HCT116 (cell line): ENCODE measurements around the gene POU5F2. TPM values are rescaled to one million over a fixed set of nuclear protein-coding genes. Genes with fewer than 3 reads are reported as not detected.

ENCODE experiments used
- ATAC-seq: fragments of 200-7000 bp; cut with Tn5 transposase; 2 replicates; pipeline ENCODE4 v1.9.1; 2020; ENCODE audit warnings: mild to moderate bottlenecking, moderate library complexity
- BruUV-seq: library from RNA; stranded (reverse); fragments of 400-500 nt; replicated peaks from 2 replicates; lab custom pipeline; 2021; lab: Mats Ljungman, UMichigan
- CTCF ChIA-PET: fragments of 300-600 bp; sonication (Branson Sonifier 250); formaldehyde crosslinking; loops from one replicate; lab custom pipeline; 2021; ENCODE audit warnings: antibody characterized with exemption; lab: Charles Lee
- POLR2A ChIA-PET: fragments of 300-600, 350-600 bp; sonication (Branson Sonifier 250); formaldehyde crosslinking; loops from one replicate; lab custom pipeline; 2021; ENCODE audit warnings: antibody characterized with exemption; lab: Charles Lee
- RAD21 ChIA-PET, 2 experiments: fragments of 300-600 bp; sonication (Branson Sonifier 250); formaldehyde crosslinking; loops; one replicate each; lab custom pipeline; 2023; ENCODE audit warnings: low total read pairs in 2 of 2; ENCODE audit not compliant: uncharacterized antibody in 2 of 2, unreplicated experiment in 2 of 2, low non-redundant PET in 1 of 2; lab: Charles Lee
- DNase-seq: peaks from one replicate; pipeline ENCODE4 v3.0.0-alpha.2; 2010; ENCODE audit warnings: low read depth, low spot score
- H2AFZ ChIP-seq: fragments of 200-600 bp; shearing (Covaris generic), sonication (generic); 2 replicates; pipeline ENCODE4 v1.6.1; 2017; ENCODE audit warnings: low read depth, mixed run types, mixed read lengths, antibody characterized with exemption, low read length; ENCODE audit not compliant: poor library complexity, severe bottlenecking
- H3K27ac ChIP-seq: 2 replicates; pipeline ENCODE4 v1.5.1; 2012; ENCODE audit warnings: low read depth, low read length
- H3K27me3 ChIP-seq: fragments of 200-600 bp; sonication (generic); 2 replicates; pipeline ENCODE4 v1.6.1; 2016; ENCODE audit warnings: mixed run types, low read length, mixed read lengths; ENCODE audit not compliant: insufficient read depth
- H3K36me3 ChIP-seq, 2 experiments: fragments of 200-500 bp in 1 of 2; fragments of 200-600 bp in 1 of 2; sonication (Bioruptor generic) in 1 of 2; sonication (generic) in 1 of 2; 2 replicates each; pipeline versions ENCODE4 v1.5.1 to v1.6.1; 2014 to 2016; ENCODE audit warnings: low read length in 2 of 2, inconsistent platforms in 1 of 2, mixed read lengths in 1 of 2, mixed run types in 1 of 2; ENCODE audit not compliant: insufficient read depth in 2 of 2, control insufficient read depth in 1 of 2
- H3K4me1 ChIP-seq, 2 experiments: fragments of 200-600 bp in 1 of 2; sonication (generic) in 1 of 2; 2 replicates each; pipeline versions ENCODE4 v1.5.1 to v1.6.1; 2012 to 2017; ENCODE audit warnings: low read length in 2 of 2, inconsistent platforms in 1 of 2, mild to moderate bottlenecking in 1 of 2, mixed read lengths in 1 of 2, mixed run types in 1 of 2, moderate library complexity in 1 of 2; ENCODE audit not compliant: insufficient read depth in 2 of 2, control insufficient read depth in 1 of 2
- H3K4me2 ChIP-seq: fragments of 200-600 bp; sonication (generic); 2 replicates; pipeline ENCODE4 v1.6.1; 2017; ENCODE audit warnings: mixed run types, low read length, mixed read lengths
- H3K4me3 ChIP-seq, 2 experiments: fragments of 200-600 bp in 1 of 2; sonication (generic) in 1 of 2; replicated peaks in 1 of 2; 2 replicates each; pipeline ENCODE4 v1.5.1; 2011 to 2016; ENCODE audit warnings: low read length in 2 of 2, control low read depth in 1 of 2, low read depth in 1 of 2, mild to moderate bottlenecking in 1 of 2, mixed read lengths in 1 of 2, mixed run types in 1 of 2
- H3K79me2 ChIP-seq: fragments of 200-600 bp; sonication (generic); 2 replicates; pipeline ENCODE4 v1.6.1; 2017; ENCODE audit warnings: mild to moderate bottlenecking, mixed run types, low read length, moderate library complexity, mixed read lengths; ENCODE audit not compliant: insufficient read depth
- H3K9ac ChIP-seq: fragments of 200-600 bp; sonication (generic); 2 replicates; pipeline ENCODE4 v1.6.1; 2016; ENCODE audit warnings: low read length, mixed read lengths
- H3K9me2 ChIP-seq: fragments of 200-600 bp; sonication (generic), shearing (Covaris generic); 2 replicates; pipeline ENCODE4 v1.6.1; 2017; ENCODE audit warnings: mixed run types, mild to moderate bottlenecking, moderate library complexity; ENCODE audit not compliant: insufficient read depth
- H3K9me3 ChIP-seq, 2 experiments: fragments of 200-500 bp in 1 of 2; fragments of 200-600 bp in 1 of 2; sonication (Bioruptor generic) in 1 of 2; sonication (generic) in 1 of 2; 2 replicates each; pipeline ENCODE4 v1.6.1; 2014 to 2017; ENCODE audit warnings: low read length in 2 of 2, mixed read lengths in 2 of 2, inconsistent platforms in 1 of 2, low read depth in 1 of 2, mild to moderate bottlenecking in 1 of 2, mixed run types in 1 of 2, moderate library complexity in 1 of 2; ENCODE audit not compliant: control insufficient read depth in 1 of 2, insufficient read depth in 1 of 2
- H4K20me1 ChIP-seq: fragments of 200-600 bp; sonication (generic), shearing (Covaris generic); 2 replicates; pipeline ENCODE4 v1.6.1; 2017; ENCODE audit warnings: mixed run types, mild to moderate bottlenecking, moderate library complexity; ENCODE audit not compliant: insufficient read depth
- CBX3 ChIP-seq: IDR thresholded peaks from 2 replicates; pipeline ENCODE4 v1.6.1; 2012; ENCODE audit warnings: low read depth
- EGR1 ChIP-seq: IDR thresholded peaks from 2 replicates; pipeline ENCODE4 v1.6.1; 2012; ENCODE audit warnings: low read depth
- EZH2 ChIP-seq: fragments of 200-600 bp; sonication (generic); IDR thresholded peaks from 2 replicates; pipeline ENCODE4 v1.6.1; 2017; ENCODE audit warnings: antibody characterized with exemption, mixed run types
- FOSL1 ChIP-seq: IDR thresholded peaks from 2 replicates; pipeline ENCODE4 v1.6.1; 2012; ENCODE audit warnings: low read depth
- JUND ChIP-seq: IDR thresholded peaks from 2 replicates; pipeline ENCODE4 v1.6.1; 2012
- POLR2AphosphoS5 ChIP-seq: IDR thresholded peaks from 2 replicates; pipeline ENCODE4 v1.6.1; 2011; ENCODE audit warnings: mild to moderate bottlenecking, low read depth, low read length, moderate library complexity
- RAD21 ChIP-seq: IDR thresholded peaks from 2 replicates; pipeline ENCODE4 v1.6.1; 2012; ENCODE audit warnings: low read depth, mild to moderate bottlenecking
- TCF7L2 ChIP-seq: IDR thresholded peaks from 2 replicates; pipeline ENCODE4 v1.7.0; 2011; ENCODE audit warnings: borderline replicate concordance, inconsistent platforms; ENCODE audit not compliant: insufficient read depth, insufficient read length; ENCODE audit errors: extremely low read depth
- YY1 ChIP-seq: IDR thresholded peaks from 2 replicates; pipeline ENCODE4 v1.6.1; 2011; ENCODE audit warnings: low read length, low read depth, moderate library complexity, mild to moderate bottlenecking; ENCODE audit not compliant: insufficient replicate concordance; ENCODE audit errors: extremely low read depth
- ZFX ChIP-seq: fragments of 450-650 bp; IDR thresholded peaks from 2 replicates; pipeline ENCODE4 v1.6.1; 2017
- ZNF274 ChIP-seq: fragments of 200-500 bp; sonication (Bioruptor generic); IDR thresholded peaks from 2 replicates; pipeline ENCODE4 v1.6.1; 2014; ENCODE audit warnings: mild to moderate bottlenecking, low read depth, low read length, inconsistent platforms
- intact Hi-C: fragments of 100-400 bp; cut with micrococcal nuclease; formaldehyde crosslinking; loops from 2 replicates; pipeline ENCODE4 v1.10.0; 2022
- total RNA-seq: library from RNA; stranded (reverse); gene quantifications from one replicate; pipeline ENCODE4 v1.2.1, GENCODE V29; 2021; ENCODE audit not compliant: unreplicated experiment
- TF ChIP-seq, protein P1 (sequence below), 3 experiments: fragments of 200-600 bp in 1 of 3; sonication (generic) in 1 of 3; IDR thresholded peaks in 2 of 3; conservative IDR thresholded peaks in 1 of 3; 2 replicates each; pipeline ENCODE4 v1.5.1; 2012 to 2017; ENCODE audit warnings: low read depth in 2 of 3, low read length in 2 of 3, antibody characterized with exemption in 1 of 3, borderline replicate concordance in 1 of 3, control low read depth in 1 of 3, mild to moderate bottlenecking in 1 of 3, mixed read lengths in 1 of 3, mixed run types in 1 of 3, moderate library complexity in 1 of 3; ENCODE audit not compliant: insufficient read depth in 1 of 3
- TF ChIP-seq, protein P2 (sequence below): IDR thresholded peaks from 2 replicates; pipeline ENCODE4 v1.6.1; 2012
- TF ChIP-seq, protein P3 (sequence below): IDR thresholded peaks from 2 replicates; pipeline ENCODE4 v1.6.1; 2011; ENCODE audit warnings: mild to moderate bottlenecking, low read length, moderate library complexity; ENCODE audit not compliant: insufficient replicate concordance; ENCODE audit errors: extremely low read depth

Gene POU5F2
- total RNA-seq, 1 experiment from 2014 or later, result 0.44 TPM

DNA sequence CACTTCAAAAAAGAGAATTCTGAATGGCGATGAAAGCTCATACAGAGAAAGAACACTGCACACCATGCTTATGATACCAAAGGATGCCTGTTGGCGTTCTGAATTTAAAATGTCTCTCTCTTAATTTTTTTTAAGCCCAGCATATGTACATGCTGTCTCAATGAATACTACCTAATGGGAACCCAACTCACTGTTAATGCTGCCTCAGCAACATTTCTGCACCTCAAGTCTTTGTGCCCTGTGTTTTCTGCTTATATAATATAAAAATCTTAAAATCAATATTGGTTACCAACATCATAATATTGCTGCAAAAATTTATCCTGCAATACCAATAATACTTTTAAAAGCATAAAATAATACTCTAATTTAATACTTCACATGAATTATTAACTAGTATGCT lies 44.1 kb upstream of the POU5F2 start:
- no peak overlapping the region for H2AFZ ChIP-seq
- no peak for TF ChIP-seq JUND
- TF ChIP-seq, protein P1, sequence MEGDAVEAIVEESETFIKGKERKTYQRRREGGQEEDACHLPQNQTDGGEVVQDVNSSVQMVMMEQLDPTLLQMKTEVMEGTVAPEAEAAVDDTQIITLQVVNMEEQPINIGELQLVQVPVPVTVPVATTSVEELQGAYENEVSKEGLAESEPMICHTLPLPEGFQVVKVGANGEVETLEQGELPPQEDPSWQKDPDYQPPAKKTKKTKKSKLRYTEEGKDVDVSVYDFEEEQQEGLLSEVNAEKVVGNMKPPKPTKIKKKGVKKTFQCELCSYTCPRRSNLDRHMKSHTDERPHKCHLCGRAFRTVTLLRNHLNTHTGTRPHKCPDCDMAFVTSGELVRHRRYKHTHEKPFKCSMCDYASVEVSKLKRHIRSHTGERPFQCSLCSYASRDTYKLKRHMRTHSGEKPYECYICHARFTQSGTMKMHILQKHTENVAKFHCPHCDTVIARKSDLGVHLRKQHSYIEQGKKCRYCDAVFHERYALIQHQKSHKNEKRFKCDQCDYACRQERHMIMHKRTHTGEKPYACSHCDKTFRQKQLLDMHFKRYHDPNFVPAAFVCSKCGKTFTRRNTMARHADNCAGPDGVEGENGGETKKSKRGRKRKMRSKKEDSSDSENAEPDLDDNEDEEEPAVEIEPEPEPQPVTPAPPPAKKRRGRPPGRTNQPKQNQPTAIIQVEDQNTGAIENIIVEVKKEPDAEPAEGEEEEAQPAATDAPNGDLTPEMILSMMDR (IDR thresholded peaks at IDR 0.05 in 2 of 3, conservative IDR thresholded peaks at IDR 0.05 in 1 of 3; ENCODE audit: borderline replicate concordance in 1 of 3, insufficient read depth in 1 of 3, low read depth in 2 of 3, low read length in 2 of 3), result no peak
- no peak for TF ChIP-seq TCF7L2
- no peak for TF ChIP-seq RAD21
- TF ChIP-seq YY1, result no peak
- TF ChIP-seq FOSL1, result no peak
- TF ChIP-seq EZH2, result no peak
- no peak for TF ChIP-seq CBX3
- TF ChIP-seq, protein P2, sequence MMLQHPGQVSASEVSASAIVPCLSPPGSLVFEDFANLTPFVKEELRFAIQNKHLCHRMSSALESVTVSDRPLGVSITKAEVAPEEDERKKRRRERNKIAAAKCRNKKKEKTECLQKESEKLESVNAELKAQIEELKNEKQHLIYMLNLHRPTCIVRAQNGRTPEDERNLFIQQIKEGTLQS, result no peak
- no peak for TF ChIP-seq ZFX
- no peak for TF ChIP-seq POLR2AphosphoS5
- TF ChIP-seq ZNF274, result no peak
- TF ChIP-seq, protein P3, sequence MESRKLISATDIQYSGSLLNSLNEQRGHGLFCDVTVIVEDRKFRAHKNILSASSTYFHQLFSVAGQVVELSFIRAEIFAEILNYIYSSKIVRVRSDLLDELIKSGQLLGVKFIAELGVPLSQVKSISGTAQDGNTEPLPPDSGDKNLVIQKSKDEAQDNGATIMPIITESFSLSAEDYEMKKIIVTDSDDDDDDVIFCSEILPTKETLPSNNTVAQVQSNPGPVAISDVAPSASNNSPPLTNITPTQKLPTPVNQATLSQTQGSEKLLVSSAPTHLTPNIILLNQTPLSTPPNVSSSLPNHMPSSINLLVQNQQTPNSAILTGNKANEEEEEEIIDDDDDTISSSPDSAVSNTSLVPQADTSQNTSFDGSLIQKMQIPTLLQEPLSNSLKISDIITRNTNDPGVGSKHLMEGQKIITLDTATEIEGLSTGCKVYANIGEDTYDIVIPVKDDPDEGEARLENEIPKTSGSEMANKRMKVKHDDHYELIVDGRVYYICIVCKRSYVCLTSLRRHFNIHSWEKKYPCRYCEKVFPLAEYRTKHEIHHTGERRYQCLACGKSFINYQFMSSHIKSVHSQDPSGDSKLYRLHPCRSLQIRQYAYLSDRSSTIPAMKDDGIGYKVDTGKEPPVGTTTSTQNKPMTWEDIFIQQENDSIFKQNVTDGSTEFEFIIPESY, result no peak
- no peak for TF ChIP-seq EGR1
- TF ChIP-seq, all 23 proteins: peak for 0
- Histone ChIP-seq H3K36me3 (no peaks in the 10 kb centered on the region), H3K9ac (no peak overlapping the region), H4K20me1 (no peaks in the 10 kb centered on the region), H3K27me3 (no peaks in the 10 kb centered on the region), H3K4me1 (peaks cover 11 to 14% of the 10 kb centered on the region in 2 experiments), H3K27ac (no peak overlapping the region), H3K4me2 (no peak overlapping the region), H3K4me3 (no peak overlapping the region), H3K9me3 (no peaks in the 10 kb centered on the region), H3K79me2 (no peaks in the 10 kb centered on the region), H3K9me2 (no peaks in the 10 kb centered on the region)
- DNase-seq, result no peak
- BruUV-seq, result no TSS peak
- ATAC-seq, result no peak
- POLR2A ChIA-PET, result no interaction called here
- intact Hi-C loops, result no loop called here
- CTCF ChIA-PET, result no interaction called here
- RAD21 ChIA-PET, result no interaction called here
